ENCODE measurements around the gene SHISAL2A.

The SHISAL2A gene

DNA sequence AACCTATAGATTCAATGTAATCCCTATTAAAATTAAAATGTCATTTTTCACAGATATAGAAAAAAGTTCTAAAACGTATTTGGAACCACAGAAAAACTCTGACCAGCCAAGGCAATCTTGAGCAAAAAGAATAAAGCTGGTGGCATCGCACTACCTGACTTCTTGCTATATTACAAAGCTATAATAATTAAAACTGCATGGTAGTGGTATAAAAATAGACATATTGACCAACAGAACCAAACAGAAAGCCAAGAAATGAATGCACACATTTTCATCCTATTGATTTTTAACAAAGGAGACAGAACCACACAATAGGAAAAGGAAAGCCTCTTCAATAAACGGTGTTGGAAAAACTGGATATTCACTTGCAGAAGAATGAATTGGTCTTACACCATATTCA, 9.2 kb upstream of the SHISAL2A start:
- DNase-seq, result no peak

- no peak for DNase-seq
These were observed 5.9 kb upstream of the SHISAL2A start for GRCh38 chr1:52627028-52627427.

DNA sequence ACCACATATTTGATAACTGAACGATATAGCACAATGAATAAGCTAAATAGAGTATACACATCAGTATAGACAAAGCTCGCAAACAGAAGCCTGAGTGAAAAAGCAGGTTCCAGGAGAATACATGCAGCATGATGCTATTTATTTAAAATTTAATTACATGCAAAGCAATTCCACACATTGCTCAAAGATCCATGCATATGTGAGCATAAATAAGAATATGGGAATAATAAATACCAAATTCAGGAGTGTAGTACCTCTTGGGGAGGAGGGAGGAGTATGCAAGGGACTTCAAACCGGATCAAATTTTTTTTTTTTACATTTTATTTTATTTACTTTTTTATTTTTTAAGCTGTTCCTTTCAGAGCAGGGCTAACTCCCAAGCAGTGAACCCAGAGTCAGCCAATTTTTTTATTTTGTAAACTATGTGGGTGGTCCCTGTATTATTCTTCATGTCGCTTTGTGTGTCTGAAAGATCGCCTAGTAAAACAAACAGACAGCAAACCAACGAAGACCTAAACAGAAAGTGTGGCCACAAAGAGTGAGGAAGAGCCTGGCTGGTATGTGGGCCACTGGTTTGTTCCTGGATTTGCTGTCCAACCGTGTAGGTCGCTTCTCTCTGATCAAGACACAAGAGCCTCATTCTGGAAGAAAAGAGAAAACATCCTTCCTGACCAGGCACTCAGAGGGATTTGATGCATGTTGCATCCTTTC, 4.2 kb upstream of the SHISAL2A start:
- DNase-seq, result no peak

- DNase-seq, result no peak
These were observed 3.7 kb upstream of the SHISAL2A start for GRCh38 chr1:52629325-52629643.

DNA sequence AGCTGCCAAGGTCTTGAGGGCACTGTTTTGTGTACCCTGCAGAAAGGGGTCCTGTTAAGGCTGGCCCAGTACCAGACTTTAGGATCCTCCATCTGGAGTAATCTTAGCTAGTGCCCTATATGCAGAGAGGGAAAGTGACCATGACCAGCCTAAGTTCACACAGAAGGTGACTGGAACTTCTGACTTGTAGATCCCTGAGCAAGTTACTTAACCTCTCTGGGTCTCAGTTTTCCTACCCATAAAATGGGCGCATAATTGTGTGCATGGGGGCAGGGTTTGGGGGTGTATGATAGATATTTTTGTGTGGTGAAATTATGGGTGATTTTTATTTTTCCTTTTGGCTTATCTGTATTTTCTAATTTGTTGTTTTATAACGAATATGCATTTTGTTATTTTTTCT, 3.3 kb upstream of the SHISAL2A start:
- no peak for DNase-seq

DNA sequence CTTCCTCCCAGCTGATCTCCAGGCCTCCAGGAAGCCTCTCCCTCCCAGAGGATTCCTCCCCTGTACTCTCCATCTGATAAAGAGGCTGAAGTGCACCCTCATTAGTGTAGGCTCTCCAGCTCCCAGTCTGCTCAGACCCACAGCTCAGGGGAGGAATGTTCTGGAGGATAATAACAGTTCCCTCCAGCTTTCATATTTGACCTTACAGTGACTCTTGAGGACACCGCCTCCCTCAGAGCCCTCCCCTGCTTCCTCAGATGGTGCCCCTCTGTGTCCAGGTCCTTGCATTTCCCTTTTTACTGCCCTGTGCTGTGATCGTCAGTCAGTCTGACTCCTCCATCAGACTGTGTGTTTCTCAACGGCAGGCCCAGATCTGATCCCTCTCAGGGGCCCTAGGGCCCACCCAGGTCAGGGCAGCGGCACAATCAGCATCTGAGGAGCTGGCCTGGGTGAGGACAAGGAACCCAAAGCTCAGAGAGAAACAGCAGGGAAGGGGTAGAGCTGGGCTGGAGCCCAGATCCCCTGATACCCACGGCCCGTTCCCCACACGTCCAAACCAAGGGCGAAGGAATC, 1.1 kb upstream of the SHISAL2A start:
- no peak for DNase-seq

DNA sequence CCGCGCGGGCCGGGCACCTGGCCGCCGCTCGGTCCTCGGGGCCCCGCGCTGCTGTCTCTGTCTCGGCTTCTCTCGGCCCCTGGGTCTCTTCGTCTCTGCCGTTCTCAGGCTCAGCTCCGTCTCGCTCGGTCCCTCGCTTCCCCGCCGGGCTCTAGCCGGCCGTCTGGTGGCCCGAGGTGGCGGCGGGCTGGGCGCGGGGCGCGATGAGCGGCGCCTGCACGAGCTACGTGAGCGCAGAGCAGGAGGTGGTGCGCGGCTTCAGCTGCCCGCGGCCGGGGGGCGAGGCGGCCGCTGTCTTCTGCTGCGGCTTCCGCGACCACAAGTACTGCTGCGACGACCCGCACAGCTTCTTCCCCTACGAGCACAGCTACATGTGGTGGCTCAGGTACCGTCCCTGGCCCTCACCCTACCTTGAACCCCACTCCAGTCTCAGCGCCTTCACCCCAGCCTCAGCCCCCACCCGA, 355 bp downstream of the SHISAL2A start:
- DNase-seq, result peak; percentile 21

GRCh38 chr1:52634111-52634510, 1.1 kb downstream of the SHISAL2A start:
- DNase-seq, result no peak

DNA sequence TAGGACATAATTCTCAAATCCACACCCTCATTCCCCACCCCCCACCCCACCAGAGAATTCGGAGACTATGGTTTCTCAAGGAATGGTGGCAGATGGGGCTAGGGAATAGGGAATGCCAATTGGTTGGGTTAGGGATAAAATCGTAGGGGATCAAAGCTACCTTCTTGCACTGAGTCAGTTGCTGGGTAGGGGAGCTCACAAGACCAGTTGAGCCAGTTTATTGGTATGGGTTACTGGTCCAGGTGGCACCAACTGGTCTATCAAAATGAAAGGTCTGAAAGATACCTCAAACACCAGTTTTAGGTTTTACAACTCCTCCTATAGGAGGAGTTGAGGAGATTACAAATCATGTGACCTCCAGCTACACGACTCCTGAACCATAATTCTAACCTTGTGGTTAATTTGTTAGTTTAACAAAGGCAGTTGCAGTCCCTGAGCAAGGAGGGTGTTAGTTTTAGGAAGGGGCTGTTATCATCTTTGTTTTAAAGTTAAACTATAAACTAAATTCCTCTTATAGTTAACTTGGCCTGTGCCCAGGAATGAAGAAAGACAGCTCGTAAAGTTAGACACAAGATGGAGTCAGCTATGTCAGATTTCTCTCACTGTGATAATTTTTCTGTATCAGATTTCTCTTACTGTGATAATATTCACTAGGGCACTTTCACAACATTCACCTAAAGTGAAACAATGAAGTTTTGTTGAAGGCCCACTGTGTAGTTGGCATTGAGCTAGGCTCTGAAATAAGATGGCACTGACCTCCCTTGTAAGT, 2.5 kb downstream of the SHISAL2A start:
- DNase-seq, result no peak

GRCh38 chr1:52636721-52637695, 4.0 kb downstream of the SHISAL2A start:
- peak; percentile 52 for DNase-seq

GRCh38 chr1:52637946-52638345, 5.0 kb downstream of the SHISAL2A start:
- no peak for DNase-seq

GRCh38 chr1:52640697-52641096, 7.7 kb downstream of the SHISAL2A start:
- no peak for DNase-seq

DNA sequence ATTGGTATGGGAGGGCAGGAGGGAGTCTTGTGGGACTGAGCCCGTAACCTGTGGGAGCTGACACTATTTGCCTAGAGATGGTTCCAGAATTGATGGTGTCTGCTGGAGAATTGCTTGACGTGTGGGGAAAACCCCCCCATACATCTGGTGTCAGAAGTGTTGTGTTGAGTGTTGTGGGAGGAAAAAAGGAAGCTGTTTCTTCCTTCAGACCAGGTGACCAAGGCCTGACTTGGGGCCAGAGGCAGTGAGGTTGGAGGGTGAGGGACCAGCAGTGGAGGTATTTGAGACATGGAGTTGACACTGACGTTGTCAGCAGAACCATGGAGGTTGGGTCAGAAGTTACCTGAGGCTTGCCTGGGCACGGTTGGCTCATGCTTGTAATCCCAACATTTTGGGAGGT, 8.3 kb downstream of the SHISAL2A start:
- DNase-seq, result no peak

DNA sequence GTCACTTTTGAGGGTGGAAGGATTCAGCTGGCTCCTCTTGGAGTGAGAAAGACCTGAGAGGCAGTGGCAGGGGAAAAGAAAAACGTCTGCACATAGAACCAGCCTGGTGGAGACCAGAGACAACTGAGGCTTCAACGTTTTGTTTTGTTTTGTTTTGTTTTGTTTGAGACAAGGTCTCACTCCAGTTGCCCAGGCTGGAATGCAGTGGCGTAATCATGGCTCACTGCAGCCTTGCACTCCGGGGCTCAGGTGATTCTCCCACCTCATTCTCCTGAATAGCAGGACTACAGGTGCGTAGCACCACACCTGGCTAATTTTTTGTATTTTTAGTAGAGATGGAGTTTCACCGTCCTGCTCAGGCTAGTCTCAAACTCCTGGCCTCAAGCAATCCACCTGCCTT, 12.3 kb downstream of the SHISAL2A start:
- no peak for DNase-seq

DNA sequence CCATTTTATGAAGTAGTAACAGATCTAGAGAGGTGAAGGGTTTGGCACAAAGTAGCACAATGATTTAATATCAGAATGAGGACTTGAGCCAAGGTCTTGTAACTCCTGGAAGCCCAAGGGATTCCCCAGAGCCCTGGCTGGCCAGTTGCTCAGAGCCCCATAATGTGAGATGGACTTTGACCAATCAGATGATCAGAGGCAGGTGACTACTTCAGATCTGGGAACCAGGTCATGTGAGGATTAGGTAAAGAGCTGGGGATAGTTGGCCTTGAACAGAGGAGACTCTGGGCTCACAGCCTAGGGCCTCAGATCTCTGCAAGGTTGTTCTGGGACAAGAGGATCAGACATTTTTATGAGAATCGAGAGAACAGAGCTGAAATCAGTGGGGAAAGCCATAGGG, 18.9 kb downstream of the SHISAL2A start:
- no peak for DNase-seq

DNA sequence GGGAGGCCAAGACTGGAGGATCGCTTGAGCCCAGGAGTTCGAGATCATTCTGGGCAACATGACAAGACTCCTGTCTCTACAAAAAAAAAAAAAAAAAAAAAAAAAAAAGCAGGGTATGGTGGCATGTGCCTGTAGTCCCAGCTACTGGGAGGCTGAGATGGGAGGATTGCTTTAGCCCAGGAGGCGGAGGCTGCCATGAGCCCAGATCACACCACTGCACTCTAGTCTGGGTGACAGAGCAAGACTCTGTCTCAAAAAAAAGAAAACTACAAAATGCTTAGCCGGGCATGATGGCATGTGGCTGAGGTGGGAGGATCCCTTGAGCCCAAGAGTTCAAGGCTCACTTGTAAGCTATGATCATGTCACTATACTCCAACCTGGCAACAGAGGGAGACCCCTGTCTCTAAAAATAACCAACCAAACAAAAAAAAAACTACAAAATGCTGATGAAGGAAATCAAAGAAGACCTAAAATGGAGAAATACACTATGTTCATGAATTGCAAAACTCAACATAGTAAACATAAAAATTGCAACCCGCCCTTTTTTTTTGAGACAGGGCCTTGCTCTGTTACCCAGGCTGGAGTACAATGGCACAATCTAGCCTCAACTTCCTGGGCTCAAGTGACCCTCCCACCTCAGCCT, 20.4 kb downstream of the SHISAL2A start:
- DNase-seq, result no peak

- no peak for DNase-seq
These were observed 21.1 kb downstream of the SHISAL2A start for GRCh38 chr1:52654063-52654462.

DNA sequence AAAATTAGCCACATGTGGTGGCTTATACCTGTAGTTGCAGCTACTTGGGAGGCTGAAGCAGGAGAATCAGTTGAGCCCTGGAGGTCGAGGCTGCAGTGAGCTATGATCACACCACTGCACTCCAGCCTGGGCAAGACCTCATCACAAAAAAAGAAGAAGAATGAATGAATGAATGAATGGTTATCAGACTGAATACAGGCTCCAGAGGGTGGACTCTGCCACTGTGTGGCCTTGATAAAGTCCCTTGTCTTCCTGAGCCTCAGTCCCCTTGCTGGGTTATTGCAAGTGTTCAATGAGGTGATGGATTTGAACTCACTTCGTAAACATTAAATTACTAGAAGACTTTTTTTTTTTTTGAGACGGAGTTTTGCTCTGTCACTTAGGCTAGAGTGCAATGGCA, 24.7 kb downstream of the SHISAL2A start:
- no peak for DNase-seq

- DNase-seq, result no peak
These were observed 25.8 kb downstream of the SHISAL2A start for GRCh38 chr1:52658795-52659194.

GRCh38 chr1:52659356-52659755, 26.4 kb downstream of the SHISAL2A start:
- no peak for DNase-seq

- no peak for DNase-seq
These were observed 27.1 kb downstream of the SHISAL2A start for GRCh38 chr1:52659851-52660596.

GRCh38 chr1:52660807-52661206, 27.8 kb downstream of the SHISAL2A start:
- no peak for DNase-seq

Measured in suppressor macrophage treated with lipopolysaccharide for 4 hours (primary cell).